ENCODE measurements around the gene SHISA9. TPM values are rescaled to one million over a fixed set of nuclear protein-coding genes. Genes with fewer than 3 reads are reported as not detected.

SHISA9 gene
- total RNA-seq, 1 experiment from 2014 or later, result not detected

DNA sequence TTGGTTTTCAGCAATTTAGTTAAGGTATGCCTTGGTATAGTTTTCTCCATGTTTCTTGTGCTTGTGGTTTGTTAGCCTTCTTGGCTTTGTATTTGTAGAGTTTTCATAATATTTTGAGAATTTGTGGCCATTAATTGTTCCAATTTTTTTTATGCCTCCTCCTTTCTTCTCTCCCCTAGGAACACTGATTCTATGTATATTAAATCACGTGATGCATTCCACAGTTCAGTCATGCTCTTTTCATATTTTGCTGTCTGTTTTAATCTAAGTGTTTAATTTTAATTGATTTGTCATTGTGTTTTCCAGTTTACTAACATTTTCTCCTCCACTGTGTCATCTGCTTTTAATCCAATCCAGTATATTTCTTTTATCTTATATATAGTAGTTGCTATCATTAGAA lies 263.6 kb downstream of the SHISA9 start:
- ChIA-PET POLR2A (no interaction called here), RAD21 (ENCODE audit: low non-redundant PET in 1 of 2, low total read pairs in 2 of 2, uncharacterized antibody in 2 of 2, unreplicated experiment in 2 of 2) (no interaction called here), CTCF (no interaction called here)
- no peak overlapping the region for H3K9ac ChIP-seq (ENCODE audit: low read length)
- no peak overlapping the region for H2AFZ ChIP-seq (ENCODE audit: low read depth, low read length, poor library complexity, severe bottlenecking)
- no TSS peak for BruUV-seq (replicated peaks)
- peaks cover 0 to 5% of the 10 kb centered on the region in 2 experiments; a peak in 1 of 4 replicates for H3K9me3 ChIP-seq (ENCODE audit: control insufficient read depth in 1 of 2, insufficient read depth in 1 of 2, low read depth in 1 of 2, low read length in 2 of 2)
- no peaks in the 10 kb centered on the region for H3K4me1 ChIP-seq (ENCODE audit: control insufficient read depth in 1 of 2, insufficient read depth in 2 of 2, low read length in 2 of 2)
- no peaks in the 10 kb centered on the region for H3K9me2 ChIP-seq (ENCODE audit: insufficient read depth)
- DNase-seq (ENCODE audit: low read depth, low spot score) (no peak), ATAC-seq (no peak)
- no peaks in the 10 kb centered on the region for H4K20me1 ChIP-seq (ENCODE audit: insufficient read depth)
- no peak overlapping the region for H3K4me2 ChIP-seq (ENCODE audit: low read length)
- no peak overlapping the region for H3K27ac ChIP-seq (ENCODE audit: low read depth, low read length)
- intact Hi-C loops (cut with micrococcal nuclease), result no loop called here
- TF ChIP-seq ZNF274 (IDR thresholded peaks at IDR 0.05; ENCODE audit: low read depth, low read length), result no peak
- no peak for TF ChIP-seq EZH2phosphoT487 (IDR thresholded peaks at IDR 0.05; ENCODE audit: borderline replicate concordance)
- no peak for TF ChIP-seq JUND (IDR thresholded peaks at IDR 0.05)
- TF ChIP-seq YY1 (IDR thresholded peaks at IDR 0.05; ENCODE audit: extremely low read depth, insufficient replicate concordance, low read depth, low read length), result no peak
- TF ChIP-seq POLR2AphosphoS5 (IDR thresholded peaks at IDR 0.05; ENCODE audit: low read depth, low read length), result no peak
- TF ChIP-seq ZFX (IDR thresholded peaks at IDR 0.05), result no peak
- no peak for TF ChIP-seq RAD21 (IDR thresholded peaks at IDR 0.05; ENCODE audit: low read depth)
- H3K27me3 ChIP-seq (ENCODE audit: insufficient read depth, low read length), result no peaks in the 10 kb centered on the region
- no peak overlapping the region for H3K4me3 ChIP-seq (replicated peaks in 1 of 2; ENCODE audit: low read depth in 1 of 2, low read length in 2 of 2)
- no peaks in the 10 kb centered on the region for H3K36me3 ChIP-seq (ENCODE audit: control insufficient read depth in 1 of 2, insufficient read depth in 2 of 2, low read length in 2 of 2)
- H3K79me2 ChIP-seq (ENCODE audit: insufficient read depth, low read length), result no peaks in the 10 kb centered on the region

- Histone ChIP-seq H2AFZ (ENCODE audit: low read depth, low read length, poor library complexity, severe bottlenecking) (no peak overlapping the region), H3K27ac (ENCODE audit: low read depth, low read length) (no peak overlapping the region), H3K27me3 (ENCODE audit: insufficient read depth, low read length) (no peaks in the 10 kb centered on the region), H3K4me2 (ENCODE audit: low read length) (no peak overlapping the region), H3K9ac (ENCODE audit: low read length) (no peak overlapping the region), H3K79me2 (ENCODE audit: insufficient read depth, low read length) (no peaks in the 10 kb centered on the region), H3K4me1 (ENCODE audit: control insufficient read depth in 1 of 2, insufficient read depth in 2 of 2, low read length in 2 of 2) (no peaks in the 10 kb centered on the region), H3K4me3 (replicated peaks in 1 of 2; ENCODE audit: low read depth in 1 of 2, low read length in 2 of 2) (no peak overlapping the region), H3K9me2 (ENCODE audit: insufficient read depth) (no peaks in the 10 kb centered on the region), H4K20me1 (ENCODE audit: insufficient read depth) (no peaks in the 10 kb centered on the region), H3K36me3 (ENCODE audit: control insufficient read depth in 1 of 2, insufficient read depth in 2 of 2, low read length in 2 of 2) (no peaks in the 10 kb centered on the region), H3K9me3 (ENCODE audit: control insufficient read depth in 1 of 2, insufficient read depth in 1 of 2, low read depth in 1 of 2, low read length in 2 of 2) (peaks cover 0 to 5% of the 10 kb centered on the region in 2 experiments; a peak in 1 of 4 replicates)
- ChIA-PET RAD21 (ENCODE audit: low non-redundant PET in 1 of 2, low total read pairs in 2 of 2, uncharacterized antibody in 2 of 2, unreplicated experiment in 2 of 2) (no interaction called here), POLR2A (no interaction called here), CTCF (no interaction called here)
- no TSS peak for BruUV-seq (replicated peaks)
- TF ChIP-seq, protein P1, sequence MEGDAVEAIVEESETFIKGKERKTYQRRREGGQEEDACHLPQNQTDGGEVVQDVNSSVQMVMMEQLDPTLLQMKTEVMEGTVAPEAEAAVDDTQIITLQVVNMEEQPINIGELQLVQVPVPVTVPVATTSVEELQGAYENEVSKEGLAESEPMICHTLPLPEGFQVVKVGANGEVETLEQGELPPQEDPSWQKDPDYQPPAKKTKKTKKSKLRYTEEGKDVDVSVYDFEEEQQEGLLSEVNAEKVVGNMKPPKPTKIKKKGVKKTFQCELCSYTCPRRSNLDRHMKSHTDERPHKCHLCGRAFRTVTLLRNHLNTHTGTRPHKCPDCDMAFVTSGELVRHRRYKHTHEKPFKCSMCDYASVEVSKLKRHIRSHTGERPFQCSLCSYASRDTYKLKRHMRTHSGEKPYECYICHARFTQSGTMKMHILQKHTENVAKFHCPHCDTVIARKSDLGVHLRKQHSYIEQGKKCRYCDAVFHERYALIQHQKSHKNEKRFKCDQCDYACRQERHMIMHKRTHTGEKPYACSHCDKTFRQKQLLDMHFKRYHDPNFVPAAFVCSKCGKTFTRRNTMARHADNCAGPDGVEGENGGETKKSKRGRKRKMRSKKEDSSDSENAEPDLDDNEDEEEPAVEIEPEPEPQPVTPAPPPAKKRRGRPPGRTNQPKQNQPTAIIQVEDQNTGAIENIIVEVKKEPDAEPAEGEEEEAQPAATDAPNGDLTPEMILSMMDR (IDR thresholded peaks at IDR 0.05 in 2 of 3, conservative IDR thresholded peaks at IDR 0.05 in 1 of 3; ENCODE audit: borderline replicate concordance in 1 of 3, insufficient read depth in 1 of 3, low read depth in 2 of 3, low read length in 2 of 3), result no peak
- TF ChIP-seq POLR2A (IDR thresholded peaks at IDR 0.05; ENCODE audit: borderline replicate concordance, extremely low read depth, insufficient read depth, insufficient read length) (no peak), SRF (IDR thresholded peaks at IDR 0.05; ENCODE audit: low read depth) (peak; percentile 41; the same call in 1 of the 2 replicates)
- intact Hi-C loops (cut with micrococcal nuclease), result no loop called here
- DNase-seq (ENCODE audit: low read depth, low spot score), result no peak
- ATAC-seq, result no peak
Observed at GRCh38 chr16:13168091-13168572, 266.7 kb downstream of the SHISA9 start.
